ENCODE data around the gene NEURL1B.

NEURL1B gene

DNA sequence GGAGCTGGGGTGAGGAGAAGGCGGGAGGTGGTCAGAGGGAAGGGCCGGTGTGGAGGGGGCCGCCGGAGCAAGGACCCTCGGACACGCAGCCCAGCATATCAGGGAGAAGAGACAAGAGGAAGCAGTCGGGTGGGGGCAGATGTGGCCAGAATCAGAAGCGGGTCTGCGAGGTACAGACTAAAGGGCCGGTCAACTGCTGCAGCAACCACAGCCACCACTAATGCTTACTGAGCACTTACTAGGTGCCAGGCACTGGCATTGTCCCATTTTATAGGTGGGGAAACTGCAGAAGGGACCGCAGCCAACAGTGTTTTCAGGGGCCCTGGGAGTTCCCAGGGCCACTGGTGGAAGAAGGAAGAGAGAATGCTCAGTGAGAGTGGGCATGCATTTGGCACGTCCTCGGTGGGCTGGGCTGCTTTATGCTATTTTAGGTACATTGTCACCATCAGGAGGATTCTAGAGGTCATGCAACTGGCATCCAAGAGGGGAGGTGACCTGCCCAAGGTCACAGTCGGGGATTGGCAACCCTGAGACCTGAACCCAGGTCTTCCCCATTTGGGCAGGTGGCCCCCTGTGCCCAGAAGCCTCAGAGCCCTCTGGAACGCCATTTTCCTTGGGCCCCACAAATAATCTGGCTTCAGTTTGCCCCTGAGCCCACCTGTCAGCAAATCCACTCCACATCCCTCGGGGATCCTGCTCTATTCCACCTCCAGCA lies 76.6 kb downstream of the NEURL1B start:
- no peak for DNase-seq

DNA sequence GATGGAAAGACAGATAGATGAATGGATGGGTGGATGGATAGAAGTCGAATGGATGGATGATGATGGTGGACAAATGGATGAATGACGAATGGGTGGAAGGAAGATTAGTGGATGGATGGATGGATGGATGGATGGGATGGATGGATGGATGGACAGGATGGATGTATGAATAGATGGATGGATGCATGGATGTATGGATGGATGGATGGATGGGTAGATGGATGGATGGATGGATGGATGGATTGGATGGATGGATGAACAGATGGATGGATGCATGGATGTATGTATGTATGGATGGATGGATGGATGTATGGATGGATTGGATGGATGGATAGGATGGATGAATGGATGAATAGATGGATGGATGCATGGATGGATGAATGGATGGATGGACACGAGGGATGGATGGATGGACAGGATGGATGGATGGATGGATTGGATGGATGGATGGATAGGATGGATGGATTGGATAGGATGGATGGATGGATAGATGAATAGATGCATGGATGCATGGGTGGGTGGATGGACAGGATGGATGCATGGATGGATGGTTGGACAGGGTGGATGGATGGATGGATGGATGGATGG lies 77.6 kb downstream of the NEURL1B start:
- DNase-seq, result no peak

DNA sequence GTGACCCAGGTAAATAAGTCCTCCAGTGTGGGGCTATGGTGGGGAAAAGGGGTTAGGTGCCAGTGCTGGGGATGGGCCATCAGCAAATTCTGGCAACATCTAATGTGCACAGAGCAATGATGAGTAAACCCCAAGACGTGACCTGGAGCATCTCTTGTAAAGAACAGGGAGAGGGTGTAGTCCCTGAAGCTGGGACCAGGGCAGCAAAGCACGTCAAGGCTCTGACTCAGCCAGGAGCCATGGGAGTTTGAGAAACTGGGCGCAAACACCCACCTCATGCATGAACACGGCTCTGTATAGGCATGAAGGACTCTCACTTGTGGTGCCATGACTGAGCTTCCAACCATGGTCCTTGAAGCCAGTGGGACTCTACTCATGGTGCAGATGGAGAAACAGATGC lies 78.1 kb downstream of the NEURL1B start:
- DNase-seq, result no peak

DNA sequence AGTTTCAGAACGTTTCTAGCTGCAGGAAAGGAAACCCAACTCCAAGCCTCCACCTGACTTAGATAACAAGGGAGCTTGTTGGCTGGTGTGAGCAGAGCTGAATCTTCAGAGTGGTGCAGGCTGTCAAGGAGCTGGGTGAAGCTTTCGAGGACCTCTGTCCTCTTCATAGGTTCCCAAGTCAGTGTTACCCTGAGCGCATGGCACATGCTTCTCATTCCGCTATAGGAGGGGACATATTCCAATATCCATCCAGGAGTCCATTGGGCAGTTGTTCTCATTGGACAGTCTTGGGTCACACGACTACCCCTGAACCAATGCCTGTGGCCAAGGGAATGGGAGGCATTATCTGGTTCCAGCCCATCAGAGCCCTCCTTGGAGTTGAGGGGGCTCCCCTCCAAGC lies 79.6 kb downstream of the NEURL1B start:
- no peak for DNase-seq

DNA sequence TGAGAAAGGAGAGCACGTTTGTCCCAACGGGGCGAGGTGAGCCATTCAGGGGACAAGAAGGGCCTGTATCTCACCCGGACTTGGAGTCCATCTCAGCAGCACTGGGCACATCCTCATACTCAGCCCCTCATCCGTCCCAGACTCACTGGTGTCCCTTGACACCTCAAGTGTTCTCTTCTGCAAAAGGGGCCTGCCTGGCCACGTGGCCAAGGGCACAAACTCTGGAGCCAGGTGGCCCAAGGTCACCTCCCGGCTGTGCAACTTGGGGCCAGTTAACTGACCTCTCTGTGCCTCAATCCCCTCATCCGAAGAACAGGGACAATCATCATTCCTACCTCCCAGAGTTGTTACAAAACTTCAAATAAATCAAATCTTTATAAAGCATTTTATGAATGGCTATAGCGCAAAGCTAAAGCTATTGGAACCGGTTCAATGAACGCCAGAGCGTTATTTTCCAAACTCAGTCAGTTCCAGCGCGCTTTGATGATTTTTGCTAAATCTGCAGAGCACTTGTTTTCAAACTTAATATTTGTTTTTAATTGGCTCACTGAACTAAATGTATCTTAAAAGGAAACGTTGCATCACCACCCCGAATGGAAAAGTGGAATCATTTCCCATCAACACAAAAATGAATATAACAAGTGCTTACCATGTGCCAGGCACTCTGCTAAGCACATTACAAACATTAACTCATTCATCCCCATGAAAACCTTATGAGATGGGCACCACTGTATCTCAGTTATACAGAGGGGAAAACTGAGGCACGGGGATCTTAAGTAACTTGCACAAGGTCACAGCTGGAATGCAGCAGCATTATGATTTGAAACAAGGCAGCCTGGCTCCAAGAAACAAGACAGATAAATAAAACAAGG lies 80.6 kb downstream of the NEURL1B start:
- no peak for DNase-seq

DNA sequence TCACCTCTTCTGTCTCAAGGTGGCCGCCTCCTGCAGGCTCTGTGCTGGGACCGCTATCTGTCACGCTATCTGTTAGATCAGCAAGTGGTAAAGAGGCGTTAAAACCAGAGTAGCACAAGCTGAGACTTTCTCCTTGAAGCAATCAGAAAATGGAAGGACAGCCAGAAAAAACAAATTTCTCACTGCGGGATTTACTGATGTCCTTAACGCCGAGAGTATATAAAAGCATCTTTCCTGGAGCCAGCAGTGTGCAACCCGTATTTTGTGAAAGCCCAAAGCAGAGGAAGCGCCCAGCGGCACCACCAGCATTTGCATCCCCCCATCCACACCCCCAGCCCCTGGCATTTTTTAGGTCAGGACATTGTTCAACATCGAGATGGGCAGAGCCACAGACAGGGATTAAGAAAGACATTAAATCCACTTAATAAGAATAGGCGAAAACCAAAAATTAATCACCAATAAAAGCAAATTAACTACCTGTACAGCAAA lies 81.3 kb downstream of the NEURL1B start:
- no peak for DNase-seq

DNA sequence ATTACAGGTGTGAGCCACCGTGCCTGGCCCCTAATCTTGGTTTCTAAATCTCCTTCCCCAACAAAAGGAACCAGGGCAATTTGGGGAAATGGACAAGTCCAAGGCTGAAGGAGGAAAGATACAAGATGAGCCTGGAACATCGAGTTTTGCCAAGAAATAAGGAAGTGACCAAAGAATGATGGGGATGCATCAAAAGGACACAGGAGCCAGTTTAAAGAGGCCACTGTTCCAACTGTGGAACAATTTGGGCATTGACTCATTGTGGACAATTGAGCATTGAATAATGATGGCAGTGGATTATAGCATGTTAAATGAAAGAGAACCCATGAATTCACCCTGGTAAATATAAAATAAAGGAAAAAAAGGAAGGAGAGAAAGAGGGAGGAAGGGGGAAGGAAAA lies 82.4 kb downstream of the NEURL1B start:
- no peak for DNase-seq

DNA sequence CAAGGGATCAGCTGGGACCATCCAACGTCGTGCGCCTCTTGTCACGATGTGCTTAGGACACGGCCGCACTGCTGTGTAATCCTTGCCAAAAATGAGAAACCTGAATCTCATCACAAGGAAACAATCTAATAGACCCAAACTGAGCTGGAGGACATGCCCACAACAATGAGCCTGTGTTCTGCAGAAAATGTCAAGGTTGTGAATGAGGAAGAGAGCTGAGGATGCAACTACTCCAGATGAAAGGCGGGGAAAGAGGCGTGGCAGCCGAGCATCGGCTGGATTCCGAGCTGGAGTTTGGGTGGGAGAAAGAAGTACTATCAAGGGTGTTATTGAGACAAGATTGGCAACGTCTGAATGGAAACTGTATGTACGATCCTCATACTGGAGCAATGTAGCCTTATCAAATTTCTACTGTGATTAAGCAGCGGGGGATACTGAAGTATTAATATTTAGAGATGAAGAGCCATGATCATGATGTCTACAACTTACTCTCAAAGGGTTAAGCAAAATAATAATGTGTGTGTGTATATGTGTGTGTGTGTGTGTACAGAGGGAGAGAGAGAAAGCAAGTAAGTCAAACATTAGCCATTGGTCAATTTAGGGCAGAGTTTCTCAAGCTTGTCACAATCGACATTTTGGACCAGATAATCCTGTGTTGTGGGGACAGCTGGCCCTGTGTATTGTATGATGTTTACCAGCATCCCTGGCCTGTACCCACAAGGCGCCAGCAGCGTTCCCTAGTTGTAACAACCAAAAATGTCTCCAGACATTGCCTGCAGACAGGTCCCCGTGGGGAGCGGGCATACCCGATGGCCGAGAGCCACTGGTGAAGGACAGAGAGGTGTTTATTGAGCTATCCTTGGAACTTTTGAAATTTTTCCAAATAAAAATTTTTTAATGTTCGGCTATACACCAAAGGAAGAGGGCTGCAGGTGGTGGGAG lies 83.5 kb downstream of the NEURL1B start:
- no peak for DNase-seq

DNA sequence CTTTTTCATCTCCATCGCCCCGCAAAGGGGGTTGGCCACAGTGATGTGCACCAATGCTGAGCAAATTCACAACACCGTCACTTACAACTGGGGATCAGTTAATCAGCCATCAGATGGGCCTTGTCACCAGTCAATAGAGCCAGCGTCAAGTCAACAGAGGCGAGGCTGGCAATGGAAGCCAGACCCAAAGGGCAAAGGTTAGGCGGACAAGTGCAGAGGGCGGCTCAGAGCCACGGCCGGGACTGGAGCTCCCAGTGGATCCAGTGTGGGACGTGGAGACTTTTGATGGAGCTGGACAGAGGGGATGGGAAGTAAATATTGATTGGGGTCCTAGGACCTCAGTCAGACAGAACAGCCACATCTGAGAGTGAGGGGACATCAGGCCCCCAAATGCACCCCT lies 84.2 kb downstream of the NEURL1B start:
- DNase-seq, result no peak

DNA sequence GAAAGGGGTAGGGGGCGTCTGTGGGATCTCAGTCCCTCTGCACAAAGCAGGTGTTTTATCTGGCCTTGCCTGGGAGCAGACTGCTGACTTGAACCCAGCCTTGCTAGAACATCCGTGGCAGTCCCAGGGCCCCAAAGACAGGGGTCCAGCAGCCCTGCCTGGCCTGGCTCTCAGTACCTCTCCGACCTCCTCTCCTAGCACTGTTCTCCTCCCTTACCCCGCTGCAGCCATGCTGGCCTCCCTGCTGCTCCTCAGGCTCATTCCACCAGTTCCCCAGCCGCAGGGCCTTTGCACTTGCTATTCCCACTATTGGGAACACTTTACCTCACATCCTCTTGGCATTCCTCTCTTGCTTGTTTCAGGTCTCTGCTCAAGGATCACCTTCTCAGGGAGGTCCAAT lies 84.7 kb downstream of the NEURL1B start:
- no peak for DNase-seq

DNA sequence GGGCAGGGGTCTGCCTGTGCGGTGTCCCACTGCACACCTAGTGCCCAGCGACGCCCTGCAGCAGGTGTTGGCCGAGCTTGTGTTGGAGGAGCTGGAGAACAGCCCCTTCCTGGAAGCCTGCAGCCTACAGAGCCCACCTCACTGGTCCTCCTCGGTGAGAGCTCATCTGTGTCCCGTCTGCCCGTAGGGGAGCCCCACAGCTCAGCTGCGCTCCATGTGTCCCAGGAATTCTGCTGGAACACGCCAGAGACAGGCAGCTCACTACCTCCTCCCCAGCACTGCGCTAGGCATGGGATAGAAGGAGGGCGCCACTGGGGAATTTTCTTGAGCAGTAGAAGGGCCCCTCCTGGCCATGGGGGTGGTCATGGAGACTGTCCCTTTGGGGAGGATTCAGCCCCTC lies 85.9 kb downstream of the NEURL1B start:
- DNase-seq, result no peak

DNA sequence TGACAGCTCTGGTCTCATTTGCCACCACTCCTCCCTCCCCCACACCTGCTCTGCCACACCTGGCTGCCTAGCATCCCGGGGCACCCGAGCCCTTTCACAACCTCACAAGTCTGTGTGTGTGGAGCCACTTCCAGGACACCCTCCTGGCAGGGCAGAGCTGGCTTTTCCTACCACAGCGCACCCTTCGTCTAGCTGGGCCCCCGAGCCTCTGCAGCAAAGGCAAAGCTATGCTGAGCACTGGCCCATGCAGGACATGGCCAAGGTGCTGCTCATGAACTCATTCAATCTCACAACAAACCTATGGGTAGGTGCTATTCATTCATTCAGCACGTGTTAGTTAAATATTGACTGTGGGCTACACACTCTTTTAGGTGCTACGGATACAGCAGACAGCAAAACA lies 86.5 kb downstream of the NEURL1B start:
- DNase-seq, result no peak

DNA sequence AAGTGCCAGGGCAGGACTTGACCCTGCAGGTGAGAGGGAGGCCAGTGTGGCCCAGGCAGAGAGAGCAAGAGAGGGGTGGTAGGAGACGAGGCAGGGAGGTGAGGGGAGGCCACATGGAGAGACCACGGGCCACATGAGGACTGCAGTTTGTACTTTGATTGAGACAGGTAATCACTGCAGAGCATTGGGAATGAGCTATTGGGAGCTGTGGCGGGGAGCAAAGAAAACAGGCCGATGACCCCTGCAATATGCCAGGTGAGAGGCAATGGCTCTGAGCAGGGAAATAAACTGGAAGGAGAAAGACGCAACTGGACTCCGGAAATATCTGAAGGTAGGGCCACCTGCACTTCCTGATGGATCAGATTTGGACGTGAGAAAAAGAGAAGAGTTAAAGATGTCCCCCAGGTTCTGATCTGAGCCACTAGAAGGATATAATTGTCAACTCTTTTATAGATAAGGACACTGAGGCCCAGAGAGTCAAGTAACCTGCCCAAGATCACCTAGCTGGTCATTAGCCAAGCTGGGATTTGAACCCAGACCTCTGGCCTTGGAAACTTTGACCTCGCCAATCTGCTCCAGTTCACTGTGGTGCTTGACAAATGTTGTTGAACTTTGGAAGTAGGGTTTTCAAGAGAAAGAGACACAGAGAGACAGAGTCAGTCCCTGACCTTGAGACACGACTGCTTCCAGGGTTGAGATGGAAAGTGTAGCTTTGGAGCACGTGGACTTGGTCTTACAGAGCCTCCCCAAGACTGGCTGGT lies 87.6 kb downstream of the NEURL1B start:
- no peak for DNase-seq

DNA sequence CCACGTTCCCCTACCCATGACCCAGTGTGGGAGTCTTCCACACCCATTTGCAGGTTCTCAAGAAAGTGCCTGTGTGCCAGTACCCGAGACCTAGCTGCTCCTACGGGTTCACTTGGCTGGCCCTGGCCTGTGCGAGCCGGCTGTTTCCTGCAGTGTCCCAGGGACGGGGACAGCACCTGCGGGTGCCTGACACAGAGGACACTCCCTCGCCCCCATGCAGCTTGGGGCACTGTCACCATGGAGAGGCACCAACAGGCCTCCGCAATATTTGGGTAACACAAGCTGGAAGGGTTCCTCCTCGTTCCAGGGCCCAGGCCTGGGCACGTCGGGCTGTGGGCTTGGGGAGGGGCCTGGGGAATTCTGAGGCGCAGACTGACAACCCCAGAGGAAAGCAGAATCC lies 88.5 kb downstream of the NEURL1B start:
- DNase-seq, result no peak

DNA sequence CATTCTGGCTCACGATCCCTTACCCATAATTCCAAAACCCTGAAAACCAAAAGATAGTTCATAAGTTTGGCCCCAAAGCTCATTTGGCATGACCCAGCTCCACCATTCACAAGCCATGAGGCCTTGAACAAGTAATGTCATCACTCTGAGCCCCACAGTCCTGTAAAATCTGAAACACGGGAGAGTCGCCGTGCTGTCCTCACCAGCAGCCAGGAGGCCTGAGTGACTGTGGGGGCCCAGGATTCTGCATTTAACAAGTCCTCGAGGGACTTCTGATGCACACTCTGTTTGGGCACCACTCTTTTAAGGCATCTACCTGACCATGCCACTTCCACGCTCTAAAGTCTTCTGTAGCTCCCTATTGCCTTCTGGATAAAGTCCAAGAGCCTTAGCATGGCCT lies 89.2 kb downstream of the NEURL1B start:
- no peak for DNase-seq

DNA sequence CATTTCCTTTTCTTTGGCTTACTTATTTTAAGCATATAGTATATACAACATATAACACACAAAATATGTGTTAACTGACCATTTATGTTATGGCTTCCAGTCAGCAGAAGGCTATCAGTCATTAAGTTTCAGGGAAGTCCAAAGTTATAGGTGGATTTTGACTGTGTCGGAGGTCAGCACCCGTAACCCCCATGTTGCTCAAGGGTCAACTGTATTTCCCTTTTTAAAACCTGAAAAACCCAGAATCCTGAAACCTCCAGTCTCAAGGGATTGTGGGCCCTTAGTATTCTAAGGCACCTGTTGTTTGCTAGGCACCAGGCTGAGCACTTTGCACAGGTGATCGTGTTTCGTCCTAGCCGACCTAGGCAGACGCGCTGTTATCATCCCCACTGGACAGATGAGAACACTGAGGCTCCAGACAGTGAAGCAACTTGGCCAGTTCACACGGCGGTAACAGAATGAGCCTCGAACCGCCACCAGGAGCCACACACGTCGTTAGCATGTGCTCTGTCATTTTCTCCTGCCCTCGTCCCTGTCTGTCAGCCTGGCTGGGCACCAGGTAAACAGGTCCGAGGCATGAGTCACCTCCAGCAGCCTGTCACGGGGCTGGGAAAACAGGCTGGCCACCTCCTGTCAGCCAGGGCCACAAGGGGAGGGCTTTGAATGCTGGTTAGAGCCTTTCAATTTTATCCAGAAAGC lies 90.1 kb downstream of the NEURL1B start:
- DNase-seq, result no peak

DNA sequence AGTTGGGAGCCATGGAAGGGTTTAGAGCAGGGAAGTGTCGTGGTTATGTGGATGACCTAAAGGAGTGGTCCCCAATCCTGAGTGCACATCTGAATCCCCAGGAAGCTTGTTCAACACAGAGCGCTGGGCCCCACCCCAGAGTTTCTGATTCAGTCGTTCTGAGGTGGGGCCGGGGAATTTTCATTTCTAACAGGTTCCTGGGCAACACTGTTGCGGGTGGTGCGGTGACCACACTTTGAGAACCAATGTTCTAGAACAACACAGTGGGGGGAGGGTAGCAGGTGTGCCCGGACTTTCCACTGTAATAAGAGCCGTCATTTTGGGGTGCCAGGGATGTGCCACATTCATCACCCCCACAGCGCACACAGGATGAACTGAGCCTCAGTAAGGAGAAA lies 90.6 kb downstream of the NEURL1B start:
- no peak for DNase-seq

DNA sequence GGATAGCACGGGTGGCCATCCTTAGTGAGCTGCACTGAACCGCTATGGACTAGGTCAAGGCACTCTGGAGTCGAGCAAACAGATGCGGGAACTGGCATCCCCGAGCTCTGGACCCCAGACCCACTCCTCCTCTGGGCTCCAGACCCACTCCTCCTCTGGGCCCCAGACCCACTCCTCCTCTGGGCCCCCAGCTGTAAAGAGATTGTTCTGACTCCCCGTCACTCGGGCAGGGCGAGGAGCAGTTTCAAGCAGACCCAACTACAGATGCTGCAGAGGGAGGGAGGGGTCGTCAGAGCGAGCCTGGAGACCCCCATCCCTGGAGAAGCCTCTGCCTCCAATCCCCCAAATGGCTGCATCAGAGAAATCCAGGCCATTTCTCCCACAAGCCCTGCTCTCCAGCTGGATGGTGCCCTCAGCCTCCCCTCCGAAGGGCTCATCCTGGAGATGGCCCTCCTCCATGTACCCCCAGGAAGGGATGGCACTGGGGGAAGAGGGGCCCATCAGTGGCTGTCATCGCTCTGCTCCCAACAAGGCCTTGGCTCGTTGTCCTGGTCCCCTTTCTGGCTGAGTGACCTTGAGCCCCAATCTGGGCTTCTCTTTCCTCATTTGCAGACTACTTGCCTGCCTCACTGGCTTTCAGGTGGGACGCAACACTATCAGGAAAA lies 91.3 kb downstream of the NEURL1B start:
- DNase-seq, result no peak

DNA sequence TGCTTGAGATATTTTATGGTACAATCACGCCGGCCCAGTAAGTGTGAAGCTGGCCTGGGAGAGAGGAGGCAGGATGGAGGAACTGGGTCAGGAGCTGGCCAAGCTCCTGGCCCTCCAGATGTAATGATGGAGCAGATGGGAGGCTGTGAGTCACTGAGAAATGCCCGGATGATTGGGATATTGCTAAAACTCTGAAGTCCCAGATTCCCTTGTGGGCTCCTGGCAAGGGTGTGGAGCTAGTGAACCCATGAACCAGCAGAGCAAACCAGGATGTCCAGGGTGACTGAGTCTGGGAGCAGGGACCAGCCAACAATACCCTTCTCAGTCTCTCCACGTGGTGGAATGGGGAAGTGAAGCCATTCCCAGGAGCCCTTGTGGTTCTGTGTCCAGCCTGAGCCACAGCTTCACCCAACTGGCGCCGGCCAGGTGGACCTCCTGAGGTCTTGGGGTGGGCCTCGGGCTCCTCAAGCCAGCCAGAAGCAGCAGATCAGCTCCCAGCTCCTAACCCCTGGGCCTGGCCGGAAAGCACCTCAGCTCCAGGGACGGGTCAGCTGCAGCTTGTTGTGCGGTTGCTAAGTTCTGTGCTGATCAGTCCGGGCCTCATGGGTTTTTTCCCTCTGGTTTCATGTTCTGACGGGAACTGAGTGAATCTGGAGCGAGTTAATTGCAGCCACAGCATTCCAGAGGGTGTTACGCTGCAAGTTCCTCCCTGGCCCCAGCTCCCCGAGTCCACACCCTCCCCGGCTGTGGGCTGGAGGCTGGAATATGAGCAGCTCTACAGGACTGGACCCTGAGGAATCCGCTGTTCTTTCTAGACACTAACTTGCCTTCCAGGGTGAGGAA lies 92.3 kb downstream of the NEURL1B start:
- no peak for DNase-seq

DNA sequence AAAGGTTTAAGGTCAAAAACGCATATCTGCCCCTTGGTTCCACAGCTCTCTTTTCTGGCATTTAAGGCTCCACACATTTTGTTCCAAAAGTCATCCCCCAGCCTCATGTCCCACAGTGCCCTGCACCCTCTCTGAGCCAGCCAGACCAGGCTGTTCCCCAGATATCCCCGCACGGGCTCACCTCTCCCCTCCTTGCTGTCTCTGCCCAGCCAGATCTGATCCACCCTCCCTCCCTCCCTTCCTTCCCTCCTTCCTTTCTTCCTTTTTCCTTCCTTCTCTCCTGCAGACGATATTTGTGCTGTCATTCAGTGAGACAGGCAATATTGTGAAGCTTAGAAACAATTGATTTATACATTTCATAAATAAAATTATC lies 92.9 kb downstream of the NEURL1B start:
- no peak for DNase-seq
